ENCODE results near the gene VTA1. TPM values are rescaled to one million over a fixed set of nuclear protein-coding genes. Genes with fewer than 3 reads are reported as not detected.
"Not testable (repeated sequence)": the region's sequence is repeated elsewhere in the genome, so short reads cannot be mapped to it uniquely, and the experiment has no call there.

VTA1 gene
- polyA plus RNA-seq, 1 of the 3 experiments (the other 2 are of a cell fraction) = 60.1 TPM

DNA sequence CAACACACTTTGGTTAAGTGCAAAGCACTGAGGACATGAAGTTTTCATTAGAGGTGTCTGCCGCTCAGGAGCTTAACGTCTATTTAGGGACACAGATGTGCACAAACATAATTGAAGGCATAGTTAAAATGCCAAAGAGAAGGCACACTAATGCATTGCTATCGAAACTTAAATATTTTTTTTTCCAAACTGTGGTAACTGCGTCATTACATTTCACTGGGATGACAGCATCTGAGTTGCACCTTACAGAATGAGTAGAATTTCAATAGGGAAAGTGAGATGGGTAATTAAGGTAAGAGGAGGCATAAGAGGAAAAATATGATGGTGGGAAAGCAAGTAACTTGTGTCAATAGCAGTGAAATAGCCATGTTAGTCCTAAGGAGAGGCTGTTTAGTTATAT, 79.7 kb downstream of the VTA1 start:
- Histone ChIP-seq H4K20me1 (ENCODE audit: insufficient read depth) (no peaks in the 10 kb centered on the region), H3K4me1 (ENCODE audit: control insufficient read depth in 1 of 2, insufficient read depth in 2 of 2, low read depth in 1 of 2, low read length in 1 of 2) (no peaks in the 10 kb centered on the region), H3K4me3 (ENCODE audit: low read depth in 2 of 2, low read length in 1 of 2) (no peak overlapping the region), H3K4me2 (no peak overlapping the region), H3K27me3 (ENCODE audit: insufficient read depth) (no peaks in the 10 kb centered on the region), H2AFZ (ENCODE audit: low read depth) (no peak overlapping the region), H3F3A (replicated peaks; ENCODE audit: insufficient read depth) (peaks cover 5% of the 10 kb centered on the region), H3K27ac (ENCODE audit: low read depth in 2 of 2, low read length in 1 of 2) (no peak overlapping the region), H3K9ac (no peak overlapping the region), H3K79me2 (ENCODE audit: insufficient read depth) (no peaks in the 10 kb centered on the region), H3K36me3 (replicated peaks in 1 of 2; ENCODE audit: control insufficient read depth in 1 of 2, insufficient read depth in 2 of 2, low read length in 1 of 2) (no peaks in the 10 kb centered on the region), H3K9me2 (no peaks in the 10 kb centered on the region), H3K9me3 (no peaks in the 10 kb centered on the region)
- POLR2A ChIA-PET = no interaction called here
- TF ChIP-seq CHD2 (IDR thresholded peaks at IDR 0.05; ENCODE audit: low read length, partially characterized antibody) = no peak
- TF ChIP-seq JUND (IDR thresholded peaks at IDR 0.05) = no peak
- TF ChIP-seq, protein P1, sequence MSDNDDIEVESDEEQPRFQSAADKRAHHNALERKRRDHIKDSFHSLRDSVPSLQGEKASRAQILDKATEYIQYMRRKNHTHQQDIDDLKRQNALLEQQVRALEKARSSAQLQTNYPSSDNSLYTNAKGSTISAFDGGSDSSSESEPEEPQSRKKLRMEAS (IDR thresholded peaks at IDR 0.05; ENCODE audit: low read depth) = no peak
- WGBS (ENCODE audit: low lambda C conversion rate) = 52% methylated on average over 4 of the region's 4 CpGs
- no peak for DNase-seq
- CTCF ChIA-PET = no interaction called here

DNA sequence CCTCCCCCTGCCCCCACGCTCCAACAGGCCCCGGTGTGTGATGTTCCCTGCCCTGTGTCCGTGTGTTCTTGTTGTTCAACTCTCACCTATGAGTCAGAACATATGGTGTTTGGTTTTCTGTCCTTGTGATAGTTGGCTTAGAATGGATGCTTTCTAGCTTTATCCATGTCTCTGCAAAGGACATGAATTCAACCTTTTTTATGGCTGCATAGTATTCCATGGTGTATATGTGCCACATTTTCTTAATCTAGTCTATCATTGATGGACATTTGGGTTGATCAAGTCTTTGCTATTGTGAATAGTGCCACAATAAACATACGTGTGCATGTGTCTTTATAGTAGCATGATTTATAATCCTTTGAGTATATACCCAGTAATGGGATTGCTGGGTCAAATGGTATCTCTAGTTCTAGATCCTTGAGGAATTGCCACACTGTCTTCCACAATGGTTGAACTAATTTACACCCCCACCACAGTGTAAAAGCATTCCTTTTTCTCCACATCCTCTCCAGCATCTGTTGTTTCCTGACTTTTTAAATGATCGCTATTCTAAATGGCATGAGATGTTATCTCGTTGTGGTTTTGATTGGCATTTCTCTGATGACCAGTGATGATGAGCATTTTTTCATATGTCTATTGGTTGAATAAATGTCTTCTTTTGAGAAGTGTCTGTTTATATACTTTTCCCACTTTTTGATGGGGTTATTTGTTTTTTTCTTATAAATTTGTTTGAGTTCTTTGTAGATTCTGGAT, 82.6 kb downstream of the VTA1 start:
- H2AFZ ChIP-seq (ENCODE audit: low read depth); H3K27ac ChIP-seq (ENCODE audit: low read depth in 2 of 2, low read length in 1 of 2); H4K20me1 ChIP-seq (ENCODE audit: insufficient read depth); H3K36me3 ChIP-seq (replicated peaks in 1 of 2; ENCODE audit: control insufficient read depth in 1 of 2, insufficient read depth in 2 of 2, low read length in 1 of 2); H3K79me2 ChIP-seq (ENCODE audit: insufficient read depth); H3K4me3 ChIP-seq (ENCODE audit: low read depth in 2 of 2, low read length in 1 of 2); DNase-seq; CTCF ChIA-PET; H3K4me2 ChIP-seq; POLR2A ChIA-PET; H3F3A ChIP-seq (replicated peaks; ENCODE audit: insufficient read depth); H3K9me2 ChIP-seq; H3K27me3 ChIP-seq (ENCODE audit: insufficient read depth); H3K9ac ChIP-seq; H3K4me1 ChIP-seq (ENCODE audit: control insufficient read depth in 1 of 2, insufficient read depth in 2 of 2, low read depth in 1 of 2, low read length in 1 of 2); H3K9me3 ChIP-seq: not testable (repeated sequence)
- WGBS (ENCODE audit: low lambda C conversion rate) = 49% methylated on average over 6 of the region's 6 CpGs

DNA sequence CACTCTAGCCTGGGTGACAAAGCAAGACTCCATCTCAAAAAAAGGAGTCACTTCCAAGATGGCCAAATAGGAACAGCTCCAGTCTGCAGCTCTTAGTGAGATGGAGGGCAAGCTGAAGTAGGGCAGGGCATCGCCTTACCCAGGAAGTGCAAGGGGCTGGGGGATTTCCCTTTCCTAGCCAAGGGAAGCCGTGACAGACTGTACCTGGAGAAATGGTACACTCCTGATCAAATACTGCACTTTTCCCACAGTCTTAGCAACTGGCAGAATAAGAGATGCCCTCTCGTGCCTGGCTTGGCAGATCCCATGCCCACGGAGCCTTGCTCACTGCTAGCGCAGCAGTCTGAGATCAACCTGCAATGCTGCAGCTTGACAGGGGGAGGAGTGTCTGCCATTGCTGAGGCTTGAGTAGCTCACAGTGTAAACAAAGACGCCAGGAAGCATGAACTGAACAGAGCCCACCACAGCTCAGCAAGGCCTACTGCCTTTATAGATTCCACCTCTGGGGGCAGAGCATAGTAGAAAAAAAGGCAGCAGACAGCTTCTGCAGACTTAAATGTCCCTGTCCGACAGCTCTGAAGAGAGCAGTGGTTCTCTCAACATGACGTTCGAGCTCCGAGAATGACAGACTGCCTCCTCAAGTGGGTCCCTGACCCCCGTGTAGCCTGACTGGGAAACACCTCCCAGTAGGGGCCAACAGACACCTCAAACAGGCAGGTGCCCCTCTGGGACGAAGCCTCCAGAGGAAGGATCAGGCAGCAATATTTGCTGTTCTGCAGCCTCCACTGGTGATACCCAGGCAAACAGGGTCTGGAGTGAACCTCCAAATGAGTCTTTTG, 85.4 kb downstream of the VTA1 start:
- WGBS (ENCODE audit: low lambda C conversion rate) = 59% methylated on average over 6 of the region's 12 CpGs
- H3K27ac ChIP-seq (ENCODE audit: low read depth in 2 of 2, low read length in 1 of 2); H3K36me3 ChIP-seq (replicated peaks in 1 of 2; ENCODE audit: control insufficient read depth in 1 of 2, insufficient read depth in 2 of 2, low read length in 1 of 2); H3F3A ChIP-seq (replicated peaks; ENCODE audit: insufficient read depth); H2AFZ ChIP-seq (ENCODE audit: low read depth); H3K27me3 ChIP-seq (ENCODE audit: insufficient read depth); H3K4me2 ChIP-seq; H4K20me1 ChIP-seq (ENCODE audit: insufficient read depth); H3K9me3 ChIP-seq; POLR2A ChIA-PET; H3K9me2 ChIP-seq; H3K79me2 ChIP-seq (ENCODE audit: insufficient read depth); DNase-seq; H3K9ac ChIP-seq; H3K4me3 ChIP-seq (ENCODE audit: low read depth in 2 of 2, low read length in 1 of 2); H3K4me1 ChIP-seq (ENCODE audit: control insufficient read depth in 1 of 2, insufficient read depth in 2 of 2, low read depth in 1 of 2, low read length in 1 of 2): not testable (repeated sequence)
- TF ChIP-seq, protein P2, sequence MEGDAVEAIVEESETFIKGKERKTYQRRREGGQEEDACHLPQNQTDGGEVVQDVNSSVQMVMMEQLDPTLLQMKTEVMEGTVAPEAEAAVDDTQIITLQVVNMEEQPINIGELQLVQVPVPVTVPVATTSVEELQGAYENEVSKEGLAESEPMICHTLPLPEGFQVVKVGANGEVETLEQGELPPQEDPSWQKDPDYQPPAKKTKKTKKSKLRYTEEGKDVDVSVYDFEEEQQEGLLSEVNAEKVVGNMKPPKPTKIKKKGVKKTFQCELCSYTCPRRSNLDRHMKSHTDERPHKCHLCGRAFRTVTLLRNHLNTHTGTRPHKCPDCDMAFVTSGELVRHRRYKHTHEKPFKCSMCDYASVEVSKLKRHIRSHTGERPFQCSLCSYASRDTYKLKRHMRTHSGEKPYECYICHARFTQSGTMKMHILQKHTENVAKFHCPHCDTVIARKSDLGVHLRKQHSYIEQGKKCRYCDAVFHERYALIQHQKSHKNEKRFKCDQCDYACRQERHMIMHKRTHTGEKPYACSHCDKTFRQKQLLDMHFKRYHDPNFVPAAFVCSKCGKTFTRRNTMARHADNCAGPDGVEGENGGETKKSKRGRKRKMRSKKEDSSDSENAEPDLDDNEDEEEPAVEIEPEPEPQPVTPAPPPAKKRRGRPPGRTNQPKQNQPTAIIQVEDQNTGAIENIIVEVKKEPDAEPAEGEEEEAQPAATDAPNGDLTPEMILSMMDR (IDR thresholded peaks at IDR 0.05) = peak; percentile 50
- TF ChIP-seq SMC3 (IDR thresholded peaks at IDR 0.05; ENCODE audit: low read depth, low read length) (0 out of 2 replicates have a peak, but pooled peaks have one; percentile 14), RAD21 (IDR thresholded peaks at IDR 0.05; ENCODE audit: low read length) (peak; percentile 34)
- CTCF ChIA-PET = interaction anchor here (1.1 kb wide), 1 partner anchor 11 kb away, joined by 3 read pairs; no protein-coding TSS in a partner anchor
